HG03097 (cell line): ENCODE data around the gene MANBA.

Experiments
- ATAC-seq: cut with Tn5 transposase; IDR thresholded peaks from one replicate; pipeline ENCODE4 v1.9.1; 2021; ENCODE audit not compliant: unreplicated experiment, low FRiP score

MANBA gene

GRCh38 chr4:102599886-102600285 lies 160.9 kb downstream of the MANBA start:
- no peak for ATAC-seq

DNA sequence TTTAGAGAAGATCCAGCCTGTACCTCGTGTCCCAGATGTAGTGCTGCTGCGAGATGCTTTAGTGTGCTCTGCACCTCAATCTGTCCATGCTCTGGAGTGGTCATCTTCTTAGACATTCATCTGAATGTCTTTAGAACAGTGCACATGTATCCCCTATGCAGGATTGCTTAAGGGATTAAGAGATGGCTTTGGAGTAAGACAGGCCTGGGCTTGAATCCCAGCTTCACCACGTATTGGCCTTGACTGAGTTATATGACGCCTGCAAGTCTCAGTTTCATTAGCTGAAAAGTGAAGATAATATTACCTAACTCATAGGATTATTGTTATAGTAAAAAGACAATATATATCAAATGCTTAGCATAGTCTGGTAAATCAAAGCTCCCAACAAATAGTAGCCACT lies 161.3 kb downstream of the MANBA start:
- no peak for ATAC-seq

DNA sequence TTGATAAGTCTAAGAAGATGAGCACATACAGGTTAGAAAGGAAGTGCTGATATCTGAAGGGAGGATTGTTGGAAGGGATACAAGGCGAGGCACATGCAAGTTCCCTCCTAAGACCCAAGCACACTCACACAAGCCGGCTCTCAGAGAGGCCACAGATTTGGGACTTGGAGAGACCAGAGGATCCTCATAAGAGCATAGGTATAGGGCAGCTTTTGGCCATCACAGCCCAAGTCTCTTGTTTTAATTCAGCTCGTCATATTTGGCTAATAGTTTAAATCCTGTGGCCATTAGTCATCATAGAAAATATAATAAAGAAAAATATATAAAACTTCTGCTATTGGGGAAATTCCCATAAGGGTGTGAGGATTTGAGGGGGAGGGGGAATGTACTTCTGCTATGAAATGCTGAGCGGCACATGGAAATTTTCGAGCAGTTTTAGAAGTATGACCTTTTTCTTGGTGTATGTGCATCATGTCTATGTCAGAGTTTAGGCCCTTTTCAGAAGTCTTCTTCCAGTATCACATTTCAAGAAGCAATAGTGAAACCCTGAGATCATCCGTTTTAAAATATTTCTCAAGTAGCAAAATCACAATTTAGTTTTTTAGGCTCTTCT lies 161.9 kb downstream of the MANBA start:
- ATAC-seq, result peak; percentile 17

DNA sequence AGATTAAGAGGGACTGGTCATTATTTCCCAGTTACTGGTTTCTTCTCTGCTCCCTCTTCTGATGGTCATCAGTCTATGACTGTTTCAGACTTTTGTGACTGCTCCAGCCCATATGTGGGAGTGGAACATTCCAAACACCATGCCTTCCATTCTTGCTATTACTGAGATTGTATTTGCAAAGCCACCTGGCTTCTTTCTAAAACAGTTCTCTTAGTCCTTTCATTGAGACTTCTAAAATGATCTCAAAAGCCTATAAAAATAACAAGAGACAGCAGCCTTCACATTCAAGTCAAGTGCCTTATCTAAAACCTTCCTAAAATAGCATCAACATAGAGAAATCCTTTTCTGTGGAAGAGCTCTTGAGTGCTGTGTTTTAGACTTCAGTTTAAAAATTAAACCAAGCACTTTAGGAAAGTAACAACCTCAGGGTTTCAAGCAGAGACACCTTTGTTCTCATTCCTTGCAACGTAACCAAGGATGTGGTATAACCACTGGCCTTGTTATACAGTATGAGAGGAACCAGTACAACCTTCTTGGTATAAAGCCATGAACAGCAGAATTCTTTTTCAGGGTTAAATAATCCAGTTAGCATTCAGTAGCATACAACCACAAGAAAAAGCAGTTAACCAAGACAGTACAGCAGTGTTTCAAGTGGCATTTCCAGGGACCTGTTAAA lies 162.5 kb downstream of the MANBA start:
- peak; percentile 76 for ATAC-seq

DNA sequence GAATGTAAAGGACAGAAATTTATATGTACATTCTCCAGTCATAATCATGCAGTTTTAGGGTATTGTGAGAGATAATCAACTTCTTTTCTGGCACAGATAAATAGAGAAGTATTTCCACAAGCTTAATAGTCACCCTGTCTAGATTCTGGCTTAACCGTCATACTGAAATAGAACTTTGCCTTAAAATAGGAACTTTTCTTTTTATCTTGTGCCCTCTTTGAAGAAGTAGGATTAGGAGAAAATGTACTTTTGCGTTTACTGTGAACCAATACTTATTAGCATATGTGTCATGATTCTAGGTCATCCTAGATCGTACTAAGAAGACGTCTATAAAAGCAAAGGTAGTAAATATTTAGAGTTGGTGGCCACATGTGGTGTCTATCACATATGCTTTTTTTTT lies 164.2 kb downstream of the MANBA start:
- ATAC-seq, result no peak

GRCh38 chr4:102594000-102594399 lies 166.8 kb downstream of the MANBA start:
- no peak for ATAC-seq

GRCh38 chr4:102593147-102593546 lies 167.6 kb downstream of the MANBA start:
- no peak for ATAC-seq

- no peak for ATAC-seq
Observed at GRCh38 chr4:102592256-102592655, 168.5 kb downstream of the MANBA start.

- no peak for ATAC-seq
Observed at GRCh38 chr4:102589743-102590142, 171.0 kb downstream of the MANBA start.

DNA sequence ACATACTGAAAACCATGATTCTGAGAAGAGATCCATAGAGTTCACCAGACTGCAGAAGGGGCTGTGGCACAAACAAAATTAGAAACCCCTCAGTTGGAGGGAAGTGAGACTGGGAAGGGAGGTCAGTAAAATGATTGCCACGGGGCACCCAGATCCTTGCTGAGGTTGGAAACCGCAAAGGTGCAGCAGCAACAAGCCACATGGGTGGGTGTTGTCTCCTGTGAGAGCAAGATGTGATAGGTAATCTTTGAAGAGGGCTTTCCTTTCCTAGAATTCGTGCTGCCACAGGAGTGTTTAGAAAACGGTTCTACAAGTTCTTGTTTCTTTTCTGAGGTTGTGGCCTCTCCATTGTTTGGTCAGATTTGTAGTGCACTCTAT lies 174.1 kb downstream of the MANBA start:
- ATAC-seq, result peak; percentile 33

DNA sequence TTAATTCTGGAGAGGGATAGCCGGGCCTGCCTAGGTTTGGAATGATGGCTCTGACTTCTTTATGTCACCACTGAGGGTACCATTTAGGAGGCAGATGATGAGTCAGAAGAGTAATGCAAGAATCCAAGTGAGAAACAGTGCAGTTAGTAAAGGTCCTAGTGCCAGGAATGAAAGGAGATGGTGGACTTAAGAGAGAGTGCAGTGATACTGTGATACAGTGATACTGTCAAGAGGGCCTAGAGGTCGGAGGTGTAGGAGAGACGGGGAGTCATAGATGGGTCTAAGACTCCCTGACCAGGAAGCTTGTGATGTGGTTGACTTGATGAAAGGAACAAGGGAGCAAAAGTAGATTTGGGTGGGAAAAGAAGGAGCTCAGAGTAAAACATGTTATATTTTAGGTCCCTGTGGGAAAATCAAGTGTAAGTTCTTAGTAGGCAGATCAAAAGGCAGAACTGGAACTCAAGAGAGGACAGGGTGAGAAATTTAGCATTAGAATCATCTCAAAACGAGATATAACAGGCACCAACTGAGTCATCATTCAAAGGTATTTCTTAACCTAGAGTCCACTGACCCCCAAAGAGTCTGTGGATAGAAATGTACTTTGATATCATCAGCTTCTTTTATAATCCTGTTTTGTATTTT lies 174.6 kb downstream of the MANBA start:
- ATAC-seq, result peak; percentile 27

GRCh38 chr4:102585329-102585728 lies 175.4 kb downstream of the MANBA start:
- no peak for ATAC-seq

DNA sequence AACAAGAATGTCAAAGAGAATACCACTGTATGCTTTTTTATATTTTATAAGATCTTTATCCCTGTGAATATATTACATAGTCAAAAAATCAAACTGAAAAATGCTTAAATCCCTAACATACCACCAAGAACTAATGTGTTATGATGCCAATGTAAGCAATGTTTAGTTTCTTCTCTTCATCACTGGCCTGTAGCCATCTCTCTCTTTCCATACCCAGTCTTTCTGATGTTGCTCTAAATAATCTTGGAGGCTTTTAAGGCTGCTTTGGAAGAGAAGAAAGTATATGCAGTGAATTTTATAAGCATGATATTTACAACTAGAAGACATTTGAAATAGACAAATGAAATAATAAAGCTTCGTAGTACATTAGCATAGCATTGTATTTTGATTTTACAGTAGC lies 176.7 kb downstream of the MANBA start:
- ATAC-seq, result no peak
